ENCODE measurements around the gene SH3BP4. TPM values are rescaled to one million over a fixed set of nuclear protein-coding genes. Genes with fewer than 3 reads are reported as not detected.

Gene SH3BP4
- total RNA-seq, 4 donors from 2014 or later: 16.5 to 32.8 (median 26.4) TPM

DNA sequence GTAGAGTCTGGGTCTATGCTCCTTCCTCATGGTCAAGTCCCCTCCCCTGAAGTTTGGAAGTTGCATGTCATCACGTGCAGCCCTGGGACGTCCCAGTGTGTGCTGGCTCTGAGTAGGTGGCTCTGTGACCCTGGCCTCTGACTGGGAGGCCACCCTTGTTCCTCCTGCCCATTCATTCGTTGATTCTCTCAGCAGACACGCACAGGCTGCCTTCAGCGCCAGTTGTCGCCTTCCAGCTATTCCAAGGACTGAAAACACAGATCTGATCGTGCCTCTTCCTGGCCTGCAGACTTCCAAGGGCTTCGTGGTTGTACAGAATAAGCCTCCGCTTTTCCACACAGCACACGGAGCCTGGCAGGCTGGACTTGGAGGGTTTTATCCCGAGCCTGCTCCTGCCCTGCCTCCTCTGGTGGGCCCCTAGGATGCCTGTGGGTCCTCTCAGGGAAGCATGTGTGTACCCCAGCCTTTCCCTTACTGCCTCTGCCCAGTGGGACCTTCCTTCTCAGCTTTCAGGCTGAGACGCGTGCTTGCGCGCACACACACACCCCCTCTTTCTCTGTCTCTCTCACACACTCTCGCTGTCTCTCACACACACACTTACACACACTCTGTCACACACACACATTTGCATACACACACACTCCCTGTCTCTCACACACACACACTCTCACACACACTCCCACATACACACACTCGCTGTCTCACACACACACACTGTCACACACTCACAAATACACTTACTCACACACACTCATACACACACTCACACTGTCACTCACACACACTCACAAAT lies 17.7 kb downstream of the SH3BP4 start:
- H3K4me3 ChIP-seq: no peak overlapping the region
- H3K36me3 ChIP-seq: no peaks in the 10 kb centered on the region
- no peak for TF ChIP-seq POLR2A (IDR thresholded peaks at IDR 0.05)
- TF ChIP-seq CTCF (IDR thresholded peaks at IDR 0.05): no peak
- H3K9me3 ChIP-seq: no peaks in the 10 kb centered on the region
- H3K27me3 ChIP-seq: no peaks in the 10 kb centered on the region
- DNase-seq: no peak
- H3K4me1 ChIP-seq: peaks cover 0 to 16% (median 0%) of the 10 kb centered on the region in 4 donors
- H3K27ac ChIP-seq: no peak overlapping the region

GRCh38 chr2:234970099-234970440 lies 18.3 kb downstream of the SH3BP4 start:
- Histone ChIP-seq H3K4me1 (peaks cover 0 to 21% (median 0%) of the 10 kb centered on the region in 4 donors), H3K27me3 (no peaks in the 10 kb centered on the region), H3K36me3 (no peaks in the 10 kb centered on the region), H3K27ac (no peak overlapping the region), H3K9me3 (no peaks in the 10 kb centered on the region), H3K4me3 (no peak overlapping the region)
- TF ChIP-seq CTCF (IDR thresholded peaks at IDR 0.05): no peak
- TF ChIP-seq POLR2A (IDR thresholded peaks at IDR 0.05): no peak
- DNase-seq: no peak

- Histone ChIP-seq H3K9me3 (no peaks in the 10 kb centered on the region), H3K36me3 (no peaks in the 10 kb centered on the region), H3K27ac (no peak overlapping the region), H3K4me1 (peaks cover 0 to 22% (median 0%) of the 10 kb centered on the region in 4 donors), H3K27me3 (no peaks in the 10 kb centered on the region), H3K4me3 (no peak overlapping the region)
- TF ChIP-seq POLR2A (IDR thresholded peaks at IDR 0.05): no peak
- no peak for TF ChIP-seq CTCF (IDR thresholded peaks at IDR 0.05)
- no peak for DNase-seq
These were observed 18.7 kb downstream of the SH3BP4 start for GRCh38 chr2:234970477-234970882.

GRCh38 chr2:234971496-234971895 lies 19.7 kb downstream of the SH3BP4 start:
- H3K9me3 ChIP-seq: no peaks in the 10 kb centered on the region
- TF ChIP-seq CTCF (IDR thresholded peaks at IDR 0.05) (no peak), POLR2A (IDR thresholded peaks at IDR 0.05) (no peak)
- H3K27me3 ChIP-seq: no peaks in the 10 kb centered on the region
- no peak overlapping the region for H3K4me3 ChIP-seq
- H3K4me1 ChIP-seq: peaks cover 0 to 22% (median 0%) of the 10 kb centered on the region in 4 donors
- H3K27ac ChIP-seq: no peak overlapping the region
- no peak for DNase-seq
- no peaks in the 10 kb centered on the region for H3K36me3 ChIP-seq

GRCh38 chr2:234973008-234973407 lies 21.2 kb downstream of the SH3BP4 start:
- H3K27me3 ChIP-seq: no peaks in the 10 kb centered on the region
- H3K4me1 ChIP-seq: peaks cover 0 to 35% (median 0%) of the 10 kb centered on the region in 4 donors
- no peaks in the 10 kb centered on the region for H3K36me3 ChIP-seq
- H3K27ac ChIP-seq: no peak overlapping the region
- H3K4me3 ChIP-seq: no peak overlapping the region
- TF ChIP-seq CTCF (IDR thresholded peaks at IDR 0.05) (no peak), POLR2A (IDR thresholded peaks at IDR 0.05) (no peak)
- no peak for DNase-seq
- H3K9me3 ChIP-seq: no peaks in the 10 kb centered on the region

Measured in Peyer's patch (tissue), 4 donors.